PC-3 (cell line): ENCODE measurements around the gene TAPBPL. TPM values are rescaled to one million over a fixed set of nuclear protein-coding genes. Genes with fewer than 3 reads are reported as not detected.

Experiments
- ATAC-seq: fragments of 200-7000 bp; cut with Tn5 transposase; 2 replicates; pipeline ENCODE4 v1.9.1; 2020; ENCODE audit warnings: mild to moderate bottlenecking, moderate library complexity
- BruUV-seq: library from RNA; stranded (reverse); fragments of 400-500 nt; replicated peaks from 2 replicates; lab custom pipeline; 2021; lab: Mats Ljungman, UMichigan
- CTCF ChIA-PET: fragments of 300-600 bp; sonication (Branson Sonifier 250); formaldehyde crosslinking; loops from one replicate; lab custom pipeline; 2022; ENCODE audit warnings: antibody characterized with exemption; lab: Charles Lee
- POLR2A ChIA-PET: fragments of 300-600 bp; sonication (Branson Sonifier 250); formaldehyde crosslinking; loops from one replicate; lab custom pipeline; 2022; ENCODE audit warnings: antibody characterized with exemption; ENCODE audit not compliant: unreplicated experiment; lab: Charles Lee
- DNase-seq: peaks from one replicate; pipeline ENCODE4 v3.0.0-alpha.2; 2015
- H2AFZ ChIP-seq: fragments of 300-600 bp; sonication (generic); 2 replicates; pipeline ENCODE4 v1.6.0; 2016; ENCODE audit warnings: antibody characterized with exemption, low read length
- H3F3A ChIP-seq: fragments of 300-600 bp; sonication (generic); one replicate; pipeline ENCODE4 v1.6.0; 2017; ENCODE audit warnings: antibody characterized with exemption, low read length, control low read depth, mild to moderate bottlenecking; ENCODE audit not compliant: unreplicated experiment
- H3K27ac ChIP-seq: fragments of 300-600 bp; sonication (generic); 2 replicates; pipeline ENCODE4 v1.5.1; 2016; ENCODE audit warnings: mild to moderate bottlenecking, low read length
- H3K27me3 ChIP-seq: fragments of 300-600 bp; sonication (generic); 2 replicates; pipeline ENCODE4 v1.6.1; 2016; ENCODE audit warnings: low read length, mixed read lengths
- H3K36me3 ChIP-seq: fragments of 300-600 bp; sonication (generic); 2 replicates; pipeline ENCODE4 v1.6.1; 2016; ENCODE audit warnings: low read depth, mixed run types, low read length, mixed read lengths
- H3K4me1 ChIP-seq: fragments of 300-600 bp; sonication (generic); 2 replicates; pipeline ENCODE4 v1.5.1; 2016; ENCODE audit warnings: low read length; ENCODE audit not compliant: insufficient read depth
- H3K4me2 ChIP-seq: fragments of 300-600 bp; sonication (generic); 2 replicates; pipeline ENCODE4 v1.6.0; 2016; ENCODE audit warnings: low read length
- H3K4me3 ChIP-seq: fragments of 300-600 bp; sonication (generic); 2 replicates; pipeline ENCODE4 v1.5.1; 2016; ENCODE audit warnings: mild to moderate bottlenecking, low read length, mixed read lengths
- H3K79me2 ChIP-seq: fragments of 300-600 bp; sonication (generic); 2 replicates; pipeline ENCODE4 v1.6.1; 2017; ENCODE audit warnings: low read length, mixed read lengths
- H3K9ac ChIP-seq: fragments of 300-600 bp; sonication (generic); 2 replicates; pipeline ENCODE4 v1.6.0; 2016; ENCODE audit warnings: mild to moderate bottlenecking, low read length
- H3K9me2 ChIP-seq: fragments of 300-600 bp; sonication (generic); replicated peaks from 2 replicates; pipeline ENCODE4 v1.6.1; 2016; ENCODE audit warnings: mixed run types, low read length, mixed read lengths
- H3K9me3 ChIP-seq: fragments of 300-600 bp; sonication (generic); 2 replicates; pipeline ENCODE4 v1.6.1; 2016; ENCODE audit warnings: low read length, mixed read lengths
- H4K20me1 ChIP-seq: fragments of 300-600 bp; sonication (generic); 2 replicates; pipeline ENCODE4 v1.6.1; 2016; ENCODE audit warnings: low read length, mixed read lengths
- EZH2 ChIP-seq: fragments of 300-600 bp; sonication (generic); IDR thresholded peaks from one replicate; pipeline ENCODE4 v1.6.1; 2017; ENCODE audit warnings: antibody characterized with exemption, mild to moderate bottlenecking, low read length; ENCODE audit not compliant: unreplicated experiment
- EZH2phosphoT487 ChIP-seq: fragments of 300-600 bp; sonication (generic); IDR thresholded peaks from 2 replicates; pipeline ENCODE4 v1.6.1; 2018; ENCODE audit warnings: mild to moderate bottlenecking, antibody characterized with exemption, low read length, borderline replicate concordance
- intact Hi-C: fragments of 100-400 bp; cut with micrococcal nuclease; formaldehyde crosslinking; loops from 2 replicates; pipeline ENCODE4 v1.9.0; 2023
- total RNA-seq: library from RNA; depleted of rRNA; stranded (reverse); fragments of >200 nt; gene quantifications from 2 replicates; pipeline ENCODE4 v1.2.3, GENCODE V29; 2014
- TF ChIP-seq, protein P1 (sequence below): fragments of 300-600 bp; sonication (generic); conservative IDR thresholded peaks from 2 replicates; pipeline ENCODE4 v1.5.1; 2017; ENCODE audit warnings: antibody characterized with exemption, low read depth, mild to moderate bottlenecking, low read length

Gene TAPBPL
- total RNA-seq, 1 experiment from 2014 or later, result 0.47 TPM

DNA sequence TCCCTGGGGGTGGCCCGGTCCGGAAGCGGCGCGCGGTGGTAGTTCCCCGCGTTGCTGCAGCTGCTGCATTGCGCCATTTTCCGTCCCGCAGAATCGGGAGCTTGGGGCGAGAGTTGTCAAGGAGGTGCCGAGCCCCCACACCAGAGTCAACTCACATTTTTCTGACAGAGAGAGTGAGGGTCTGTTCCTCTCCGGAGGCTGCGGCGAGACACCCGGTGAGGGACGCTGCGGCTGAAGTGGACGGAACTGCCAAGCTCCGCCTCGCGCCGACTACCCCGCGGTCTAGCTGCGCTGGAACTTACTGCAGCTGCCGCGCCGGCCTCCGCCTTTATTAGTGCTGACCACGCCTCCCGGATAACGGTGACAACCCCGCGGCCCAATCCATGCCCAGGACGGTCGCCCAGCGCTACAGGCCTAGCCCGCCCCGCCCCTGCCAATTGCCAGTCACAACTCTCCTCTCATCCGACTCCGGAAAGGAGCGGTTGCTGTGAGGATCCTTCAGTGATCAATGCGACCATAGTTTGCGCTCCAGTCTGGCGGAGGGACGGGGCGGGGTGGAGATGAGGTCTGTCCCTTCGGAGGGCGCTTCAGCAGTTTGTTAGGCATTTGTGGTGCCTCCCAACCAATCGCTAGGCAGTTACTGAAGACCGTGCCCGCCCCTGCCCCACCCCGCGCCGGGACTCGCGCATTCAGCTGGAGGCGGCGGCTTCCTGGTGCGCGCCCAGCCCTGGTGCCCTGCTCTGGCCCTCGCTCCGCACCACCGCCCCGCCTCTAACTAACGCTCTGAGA lies 18.7 kb downstream of the TAPBPL start, which contains the start of gene VAMP1:
Gene VAMP1, minus strand, starts transcription at position 303 of the 789 bp plus-strand sequence. Its CDS starts 146 bp downstream, at position 157.
- ChIA-PET CTCF (interaction anchor here (0.6 to 1.8 kb wide), 3 partner anchors 62 to 147 kb away, joined by 4 to 6 read pairs (median 5); no protein-coding TSS in a partner anchor), POLR2A (interaction anchor here (0.5 to 1.1 kb wide), 10 partner anchors 10 to 253 kb away, joined by 3 to 28 read pairs (median 4); partner anchors contain the start of genes COPS7A, GAPDH and LTBR)
- Histone ChIP-seq H3F3A (no peaks in the 10 kb centered on the region), H3K4me1 (peaks cover 25% of the 10 kb centered on the region), H3K27ac (peak within 1 kb of the TSS; percentile 41), H3K9me2 (no peaks in the 10 kb centered on the region), H3K4me2 (peak within 1 kb of the TSS; percentile 100), H3K9ac (peak within 1 kb of the TSS; percentile 77), H3K4me3 (peak within 1 kb of the TSS; percentile 96), H4K20me1 (no peaks in the 10 kb centered on the region), H3K9me3 (no peaks in the 10 kb centered on the region), H3K27me3 (no peaks in the 10 kb centered on the region), H2AFZ (peak within 1 kb of the TSS; percentile 93), H3K36me3 (no peaks in the 10 kb centered on the region), H3K79me2 (peaks cover 11% of the 10 kb centered on the region)
- peak; percentile 87 for DNase-seq
- intact Hi-C loops, result loop anchor here (1.0 to 2.0 kb wide), 3 partner anchors 24 to 148 kb away; partner anchors contain the start of genes GAPDH and NCAPD2
- TF ChIP-seq, protein P1, sequence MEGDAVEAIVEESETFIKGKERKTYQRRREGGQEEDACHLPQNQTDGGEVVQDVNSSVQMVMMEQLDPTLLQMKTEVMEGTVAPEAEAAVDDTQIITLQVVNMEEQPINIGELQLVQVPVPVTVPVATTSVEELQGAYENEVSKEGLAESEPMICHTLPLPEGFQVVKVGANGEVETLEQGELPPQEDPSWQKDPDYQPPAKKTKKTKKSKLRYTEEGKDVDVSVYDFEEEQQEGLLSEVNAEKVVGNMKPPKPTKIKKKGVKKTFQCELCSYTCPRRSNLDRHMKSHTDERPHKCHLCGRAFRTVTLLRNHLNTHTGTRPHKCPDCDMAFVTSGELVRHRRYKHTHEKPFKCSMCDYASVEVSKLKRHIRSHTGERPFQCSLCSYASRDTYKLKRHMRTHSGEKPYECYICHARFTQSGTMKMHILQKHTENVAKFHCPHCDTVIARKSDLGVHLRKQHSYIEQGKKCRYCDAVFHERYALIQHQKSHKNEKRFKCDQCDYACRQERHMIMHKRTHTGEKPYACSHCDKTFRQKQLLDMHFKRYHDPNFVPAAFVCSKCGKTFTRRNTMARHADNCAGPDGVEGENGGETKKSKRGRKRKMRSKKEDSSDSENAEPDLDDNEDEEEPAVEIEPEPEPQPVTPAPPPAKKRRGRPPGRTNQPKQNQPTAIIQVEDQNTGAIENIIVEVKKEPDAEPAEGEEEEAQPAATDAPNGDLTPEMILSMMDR, result no peak
- TF ChIP-seq EZH2, result no peak
- no peak for TF ChIP-seq EZH2phosphoT487
- peak; percentile 92 for ATAC-seq
- BruUV-seq, result no TSS peak

DNA sequence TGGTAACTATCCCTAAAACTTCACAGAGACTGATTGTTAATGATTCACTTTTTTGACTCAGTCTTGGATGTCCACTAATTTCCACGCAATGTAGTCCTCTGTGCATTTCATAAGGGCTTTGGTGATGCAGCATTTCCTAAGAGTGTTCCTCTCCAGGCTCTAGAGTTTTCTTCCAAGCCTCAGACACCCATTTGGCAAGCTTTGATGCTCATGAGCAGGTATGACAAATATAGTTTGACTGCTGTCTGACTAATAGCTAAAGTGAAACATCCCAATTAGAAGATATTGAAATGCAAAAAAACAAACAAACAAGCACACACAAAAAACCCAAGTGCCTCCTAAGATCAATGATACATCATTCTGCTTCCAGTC lies 20.1 kb downstream of the TAPBPL start:
- no peak for TF ChIP-seq EZH2
- TF ChIP-seq EZH2phosphoT487, result no peak
- TF ChIP-seq, protein P1, result no peak
- Histone ChIP-seq H4K20me1 (no peaks in the 10 kb centered on the region), H3F3A (no peaks in the 10 kb centered on the region), H3K9ac (no peak overlapping the region), H3K36me3 (no peaks in the 10 kb centered on the region), H3K27ac (no peak overlapping the region), H3K4me3 (no peak overlapping the region), H3K4me2 (no peak overlapping the region), H3K27me3 (no peaks in the 10 kb centered on the region), H2AFZ (no peak overlapping the region), H3K4me1 (peaks cover 25% of the 10 kb centered on the region), H3K79me2 (peaks cover 11% of the 10 kb centered on the region), H3K9me2 (no peaks in the 10 kb centered on the region), H3K9me3 (no peaks in the 10 kb centered on the region)
- ChIA-PET POLR2A (no interaction called here), CTCF (no interaction called here)
- BruUV-seq, result no TSS peak
- intact Hi-C loops, result loop anchor here (2.0 kb wide), 2 partner anchors 23 to 149 kb away; partner anchors contain the start of gene NCAPD2
- DNase-seq, result no peak
- no peak for ATAC-seq
